ENCODE results near the gene NAA10. TPM values are rescaled to one million over a fixed set of nuclear protein-coding genes. Genes with fewer than 3 reads are reported as not detected.

Gene NAA10
- total and polyA plus RNA-seq, 4 donors, result 33.1 to 146 (median 104) TPM

DNA sequence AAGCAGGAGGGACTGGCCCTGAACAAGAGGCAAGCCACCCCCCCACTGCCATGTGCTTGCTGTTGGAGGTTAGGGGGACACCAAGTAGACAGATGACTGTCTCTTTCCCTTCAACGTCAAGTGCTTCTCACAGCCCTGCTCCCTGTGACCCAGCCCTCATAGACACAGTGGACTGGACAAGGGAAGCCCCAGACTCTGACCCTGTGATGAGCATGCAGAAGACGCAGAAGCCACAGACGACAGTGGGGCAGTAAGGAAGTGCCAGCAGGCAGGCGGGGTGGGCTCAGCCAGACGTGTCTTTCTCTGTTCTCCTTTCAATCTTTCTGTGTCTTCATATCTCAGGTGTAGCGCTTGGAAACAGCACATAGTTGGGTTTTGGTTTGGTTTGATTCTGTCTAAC lies 46.5 kb downstream of the NAA10 start:
- DNase-seq (no peak), ATAC-seq (ENCODE audit: insufficient read depth, low FRiP score) (no peak)
- 52 to 65% methylated on average over 6 of the region's 6 CpGs for WGBS, 2 donors
- H3K27ac ChIP-seq (ENCODE audit: low read depth in 1 of 2, low read length in 1 of 2), result no peak overlapping the region
- peaks cover 0 to 7% (median 0%) of the 10 kb centered on the region in 4 donors for H3K9me3 ChIP-seq (ENCODE audit: control insufficient read depth in 4 of 4, insufficient read depth in 3 of 4, low read length in 3 of 4)
- H3K4me3 ChIP-seq, result no peak overlapping the region
- H3K36me3 ChIP-seq (ENCODE audit: control insufficient read depth in 4 of 4, insufficient read depth in 4 of 4, low read length in 4 of 4), result no peaks in the 10 kb centered on the region
- H3K27me3 ChIP-seq (ENCODE audit: control insufficient read depth in 3 of 3, insufficient read depth in 3 of 3, low read length in 2 of 3), result peaks cover 18 to 54% (median 40%) of the 10 kb centered on the region in 3 donors
- H3K9ac ChIP-seq (ENCODE audit: insufficient read depth in 1 of 2, low read length in 2 of 2), result no peak overlapping the region
- TF ChIP-seq, protein P1, sequence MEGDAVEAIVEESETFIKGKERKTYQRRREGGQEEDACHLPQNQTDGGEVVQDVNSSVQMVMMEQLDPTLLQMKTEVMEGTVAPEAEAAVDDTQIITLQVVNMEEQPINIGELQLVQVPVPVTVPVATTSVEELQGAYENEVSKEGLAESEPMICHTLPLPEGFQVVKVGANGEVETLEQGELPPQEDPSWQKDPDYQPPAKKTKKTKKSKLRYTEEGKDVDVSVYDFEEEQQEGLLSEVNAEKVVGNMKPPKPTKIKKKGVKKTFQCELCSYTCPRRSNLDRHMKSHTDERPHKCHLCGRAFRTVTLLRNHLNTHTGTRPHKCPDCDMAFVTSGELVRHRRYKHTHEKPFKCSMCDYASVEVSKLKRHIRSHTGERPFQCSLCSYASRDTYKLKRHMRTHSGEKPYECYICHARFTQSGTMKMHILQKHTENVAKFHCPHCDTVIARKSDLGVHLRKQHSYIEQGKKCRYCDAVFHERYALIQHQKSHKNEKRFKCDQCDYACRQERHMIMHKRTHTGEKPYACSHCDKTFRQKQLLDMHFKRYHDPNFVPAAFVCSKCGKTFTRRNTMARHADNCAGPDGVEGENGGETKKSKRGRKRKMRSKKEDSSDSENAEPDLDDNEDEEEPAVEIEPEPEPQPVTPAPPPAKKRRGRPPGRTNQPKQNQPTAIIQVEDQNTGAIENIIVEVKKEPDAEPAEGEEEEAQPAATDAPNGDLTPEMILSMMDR (IDR thresholded peaks at IDR 0.05; ENCODE audit: control extremely low read depth, extremely low read depth), result no peak
- peaks cover 0 to 2% (median 0%) of the 10 kb centered on the region in 5 donors for H3K4me1 ChIP-seq (ENCODE audit: control insufficient read depth in 5 of 5, insufficient read depth in 5 of 5, low read length in 5 of 5)

DNA sequence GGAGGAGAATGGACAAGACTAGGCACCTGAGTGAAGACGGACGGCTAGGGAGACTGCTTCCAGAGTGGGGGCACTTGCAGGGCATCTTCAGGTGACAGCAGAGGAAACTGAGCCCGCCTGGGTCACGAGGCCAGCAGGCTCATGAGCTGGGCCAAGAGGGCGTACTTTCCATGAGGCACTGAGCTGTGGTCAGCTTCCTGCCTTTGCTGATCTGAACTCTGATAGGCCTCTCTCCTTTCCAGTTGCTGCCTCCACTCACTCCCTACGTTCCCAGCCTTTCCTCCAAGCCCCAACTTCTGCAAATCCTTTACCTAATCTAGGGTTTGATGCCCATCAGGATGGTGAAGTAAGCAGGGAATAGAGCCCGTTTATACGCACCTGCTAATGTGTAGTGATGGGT lies 47.5 kb downstream of the NAA10 start:
- Histone ChIP-seq H3K4me1 (ENCODE audit: control insufficient read depth in 5 of 5, insufficient read depth in 5 of 5, low read length in 5 of 5) (peaks cover 0 to 2% (median 0%) of the 10 kb centered on the region in 5 donors), H3K4me3 (no peak overlapping the region), H3K9me3 (ENCODE audit: control insufficient read depth in 4 of 4, insufficient read depth in 3 of 4, low read length in 3 of 4) (peaks cover 0 to 7% (median 0%) of the 10 kb centered on the region in 4 donors), H3K27me3 (ENCODE audit: control insufficient read depth in 3 of 3, insufficient read depth in 3 of 3, low read length in 2 of 3) (peaks cover 18 to 56% (median 40%) of the 10 kb centered on the region in 3 donors), H3K36me3 (ENCODE audit: control insufficient read depth in 4 of 4, insufficient read depth in 4 of 4, low read length in 4 of 4) (no peaks in the 10 kb centered on the region), H3K9ac (ENCODE audit: insufficient read depth in 1 of 2, low read length in 2 of 2) (no peak overlapping the region), H3K27ac (ENCODE audit: low read depth in 1 of 2, low read length in 1 of 2) (no peak overlapping the region)
- TF ChIP-seq, protein P1 (IDR thresholded peaks at IDR 0.05; ENCODE audit: control extremely low read depth, extremely low read depth), result no peak
- ATAC-seq (ENCODE audit: insufficient read depth, low FRiP score) (no peak), DNase-seq (no peak)
- WGBS, 2 donors, result 56 to 65% methylated on average over 5 to 8 of the region's 8 CpGs

DNA sequence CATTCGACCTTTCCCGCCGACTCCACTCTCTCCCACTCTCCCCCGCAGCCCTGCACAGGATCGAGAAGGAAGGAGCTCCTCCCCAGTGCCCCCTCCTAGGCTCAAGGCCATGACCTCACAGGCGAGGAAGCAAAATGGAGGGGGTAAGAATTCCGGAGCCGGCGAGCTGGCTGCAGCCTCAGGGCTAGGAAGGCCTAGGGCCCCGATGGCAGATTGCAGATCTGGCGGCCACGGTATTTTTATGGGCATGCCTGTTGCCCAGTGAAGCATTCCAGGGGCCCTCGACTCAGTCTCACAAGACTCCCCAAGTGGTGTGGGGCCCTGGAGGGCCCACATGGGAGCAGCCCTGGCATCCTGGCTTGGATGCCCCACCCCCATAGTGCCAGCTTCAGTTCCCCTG lies 47.9 kb downstream of the NAA10 start:
- 36 to 37% methylated on average over 12 to 13 of the region's 13 CpGs for WGBS, 2 donors
- peaks cover 21 to 56% (median 39%) of the 10 kb centered on the region in 3 donors for H3K27me3 ChIP-seq (ENCODE audit: control insufficient read depth in 3 of 3, insufficient read depth in 3 of 3, low read length in 2 of 3)
- TF ChIP-seq, protein P1 (IDR thresholded peaks at IDR 0.05; ENCODE audit: control extremely low read depth, extremely low read depth), result no peak
- H3K9me3 ChIP-seq (ENCODE audit: control insufficient read depth in 4 of 4, insufficient read depth in 3 of 4, low read length in 3 of 4), result peaks cover 0 to 7% (median 0%) of the 10 kb centered on the region in 4 donors
- no peak for DNase-seq
- H3K4me1 ChIP-seq (ENCODE audit: control insufficient read depth in 5 of 5, insufficient read depth in 5 of 5, low read length in 5 of 5), result peaks cover 0 to 2% (median 0%) of the 10 kb centered on the region in 5 donors
- H3K36me3 ChIP-seq (ENCODE audit: control insufficient read depth in 4 of 4, insufficient read depth in 4 of 4, low read length in 4 of 4), result no peaks in the 10 kb centered on the region
- no peak overlapping the region for H3K27ac ChIP-seq (ENCODE audit: low read depth in 1 of 2, low read length in 1 of 2)
- H3K9ac ChIP-seq (ENCODE audit: insufficient read depth in 1 of 2, low read length in 2 of 2), result no peak overlapping the region
- no peak for ATAC-seq (ENCODE audit: insufficient read depth, low FRiP score)
- H3K4me3 ChIP-seq, result no peak overlapping the region

All from lung (tissue), 12 donors.